ENCODE data around the gene CYP27A1.

DNA sequence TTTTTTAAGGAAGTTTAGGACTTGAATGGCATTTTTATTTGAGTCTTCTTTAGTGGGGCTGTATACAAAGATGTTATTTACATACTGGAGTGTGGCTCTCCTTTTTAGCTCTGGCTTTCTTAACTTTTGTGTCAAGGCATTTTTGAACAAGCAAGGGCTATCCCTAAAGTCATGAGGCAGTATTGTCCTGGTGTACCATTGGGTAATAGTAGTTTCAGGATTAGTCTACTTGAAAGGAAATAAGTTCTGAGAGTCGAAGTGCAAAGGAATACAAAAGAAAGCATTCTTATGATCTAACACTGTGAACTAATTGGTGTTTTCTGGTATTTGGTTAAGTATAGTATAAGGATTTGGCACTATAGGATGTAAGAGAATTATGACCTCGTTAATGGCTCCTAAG, 1.9 kb upstream of the CYP27A1 start:
- TF ChIP-seq, protein P1, sequence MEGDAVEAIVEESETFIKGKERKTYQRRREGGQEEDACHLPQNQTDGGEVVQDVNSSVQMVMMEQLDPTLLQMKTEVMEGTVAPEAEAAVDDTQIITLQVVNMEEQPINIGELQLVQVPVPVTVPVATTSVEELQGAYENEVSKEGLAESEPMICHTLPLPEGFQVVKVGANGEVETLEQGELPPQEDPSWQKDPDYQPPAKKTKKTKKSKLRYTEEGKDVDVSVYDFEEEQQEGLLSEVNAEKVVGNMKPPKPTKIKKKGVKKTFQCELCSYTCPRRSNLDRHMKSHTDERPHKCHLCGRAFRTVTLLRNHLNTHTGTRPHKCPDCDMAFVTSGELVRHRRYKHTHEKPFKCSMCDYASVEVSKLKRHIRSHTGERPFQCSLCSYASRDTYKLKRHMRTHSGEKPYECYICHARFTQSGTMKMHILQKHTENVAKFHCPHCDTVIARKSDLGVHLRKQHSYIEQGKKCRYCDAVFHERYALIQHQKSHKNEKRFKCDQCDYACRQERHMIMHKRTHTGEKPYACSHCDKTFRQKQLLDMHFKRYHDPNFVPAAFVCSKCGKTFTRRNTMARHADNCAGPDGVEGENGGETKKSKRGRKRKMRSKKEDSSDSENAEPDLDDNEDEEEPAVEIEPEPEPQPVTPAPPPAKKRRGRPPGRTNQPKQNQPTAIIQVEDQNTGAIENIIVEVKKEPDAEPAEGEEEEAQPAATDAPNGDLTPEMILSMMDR (IDR thresholded peaks at IDR 0.05): no peak
- TF ChIP-seq POLR2AphosphoS5 (IDR thresholded peaks at IDR 0.05) (no peak), POLR2A (IDR thresholded peaks at IDR 0.05) (no peak), EP300 (IDR thresholded peaks at IDR 0.05) (no peak)
